GM12878 (cell line): ENCODE data around the gene MYOM1. TPM values are rescaled to one million over a fixed set of nuclear protein-coding genes. Genes with fewer than 3 reads are reported as not detected.

Experiments used
- BCLAF1 ChIP-seq: fragments of 450-650 bp; IDR thresholded peaks from 2 replicates; pipeline ENCODE4 v1.6.1; 2017; ENCODE audit warnings: antibody characterized with exemption, mild to moderate bottlenecking, moderate library complexity
- EGR1 ChIP-seq, 2 experiments: IDR thresholded peaks; 1 replicate in 1 of 2; 2 replicates in 1 of 2; pipeline ENCODE4 v1.6.1; 2011 to 2012; ENCODE audit warnings: low read depth in 2 of 2, low read length in 2 of 2, borderline replicate concordance in 1 of 2, mild to moderate bottlenecking in 1 of 2, moderate library complexity in 1 of 2
- SMARCA5 ChIP-seq: fragments of 450-650 bp; IDR thresholded peaks from 2 replicates; pipeline ENCODE4 v1.6.1; 2017; ENCODE audit warnings: mild to moderate bottlenecking
- polyA plus RNA-seq, 11 experiments: library from polyadenylated mRNA; depleted of rRNA in 4 of 11; unstranded in 6 of 11; stranded (reverse) in 5 of 11; fragments of >200 nt; fragmentation: Nextera tagmentation in 4 of 11; fragmentation: Illumina TruSeq in 1 of 11; extraction: Ambion mirVana in 4 of 11; extraction: Trizol in 1 of 11; gene quantifications; 1 replicate in 1 of 11; 2 replicates in 10 of 11; pipeline versions ENCODE4 v1.2.1 to v1.2.3, GENCODE V29; 2011 to 2016; ENCODE audit warnings: inconsistent platforms in 2 of 11, missing spikeins in 2 of 11, low read depth in 1 of 11
- total RNA-seq, 4 experiments: library from RNA; depleted of rRNA in 3 of 4; stranded (reverse); fragments of >200 nt in 3 of 4; fragmentation: Illumina TruSeq in 1 of 4; extraction: Trizol in 1 of 4; gene quantifications; 2 replicates each; pipeline versions ENCODE4 v1.2.1 to v1.2.3, GENCODE V29; 2013 to 2021
- TF ChIP-seq, protein P1 (sequence below): fragments of 450-650 bp; IDR thresholded peaks from 2 replicates; pipeline ENCODE4 v1.6.1; 2017; ENCODE audit warnings: mild to moderate bottlenecking

MYOM1 gene
- total and polyA plus RNA-seq, 10 of the 15 experiments (the other 5 are each of a cell fraction or from before 2014, with no cell fraction given): 0.06 to 1.0 (median 0.57) TPM

GRCh38 chr18:3061581-3062312 is 158.0 kb downstream of the MYOM1 start (continued):
- TF ChIP-seq BCLAF1 (no peak), EGR1 (IDR thresholded peaks at IDR 0.05; ENCODE audit: borderline replicate concordance in 1 of 2, low read depth in 2 of 2, low read length in 2 of 2) (no peak), SMARCA5 (peak; percentile 41; the same call in 1 of the 2 replicates)
- TF ChIP-seq, protein P1, sequence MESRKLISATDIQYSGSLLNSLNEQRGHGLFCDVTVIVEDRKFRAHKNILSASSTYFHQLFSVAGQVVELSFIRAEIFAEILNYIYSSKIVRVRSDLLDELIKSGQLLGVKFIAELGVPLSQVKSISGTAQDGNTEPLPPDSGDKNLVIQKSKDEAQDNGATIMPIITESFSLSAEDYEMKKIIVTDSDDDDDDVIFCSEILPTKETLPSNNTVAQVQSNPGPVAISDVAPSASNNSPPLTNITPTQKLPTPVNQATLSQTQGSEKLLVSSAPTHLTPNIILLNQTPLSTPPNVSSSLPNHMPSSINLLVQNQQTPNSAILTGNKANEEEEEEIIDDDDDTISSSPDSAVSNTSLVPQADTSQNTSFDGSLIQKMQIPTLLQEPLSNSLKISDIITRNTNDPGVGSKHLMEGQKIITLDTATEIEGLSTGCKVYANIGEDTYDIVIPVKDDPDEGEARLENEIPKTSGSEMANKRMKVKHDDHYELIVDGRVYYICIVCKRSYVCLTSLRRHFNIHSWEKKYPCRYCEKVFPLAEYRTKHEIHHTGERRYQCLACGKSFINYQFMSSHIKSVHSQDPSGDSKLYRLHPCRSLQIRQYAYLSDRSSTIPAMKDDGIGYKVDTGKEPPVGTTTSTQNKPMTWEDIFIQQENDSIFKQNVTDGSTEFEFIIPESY: no peak
